ENCODE measurements around the gene FGFR3. TPM values are rescaled to one million over a fixed set of nuclear protein-coding genes. Genes with fewer than 3 reads are reported as not detected.
A peak's percentile ranks its signal among the peaks of the same experiment; 100 is the strongest.

FGFR3 gene
- total RNA-seq, 1 experiment from 2014 or later = 8.2 TPM

- H3K27ac ChIP-seq (ENCODE audit: low read length) = no peak overlapping the region
- TF ChIP-seq, protein P1, sequence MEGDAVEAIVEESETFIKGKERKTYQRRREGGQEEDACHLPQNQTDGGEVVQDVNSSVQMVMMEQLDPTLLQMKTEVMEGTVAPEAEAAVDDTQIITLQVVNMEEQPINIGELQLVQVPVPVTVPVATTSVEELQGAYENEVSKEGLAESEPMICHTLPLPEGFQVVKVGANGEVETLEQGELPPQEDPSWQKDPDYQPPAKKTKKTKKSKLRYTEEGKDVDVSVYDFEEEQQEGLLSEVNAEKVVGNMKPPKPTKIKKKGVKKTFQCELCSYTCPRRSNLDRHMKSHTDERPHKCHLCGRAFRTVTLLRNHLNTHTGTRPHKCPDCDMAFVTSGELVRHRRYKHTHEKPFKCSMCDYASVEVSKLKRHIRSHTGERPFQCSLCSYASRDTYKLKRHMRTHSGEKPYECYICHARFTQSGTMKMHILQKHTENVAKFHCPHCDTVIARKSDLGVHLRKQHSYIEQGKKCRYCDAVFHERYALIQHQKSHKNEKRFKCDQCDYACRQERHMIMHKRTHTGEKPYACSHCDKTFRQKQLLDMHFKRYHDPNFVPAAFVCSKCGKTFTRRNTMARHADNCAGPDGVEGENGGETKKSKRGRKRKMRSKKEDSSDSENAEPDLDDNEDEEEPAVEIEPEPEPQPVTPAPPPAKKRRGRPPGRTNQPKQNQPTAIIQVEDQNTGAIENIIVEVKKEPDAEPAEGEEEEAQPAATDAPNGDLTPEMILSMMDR (IDR thresholded peaks at IDR 0.05) = no peak
- TF ChIP-seq REST (IDR thresholded peaks at IDR 0.05; ENCODE audit: insufficient read depth in 1 of 2, low read depth in 2 of 2, low read length in 1 of 2) (no peak), TCF7L2 (IDR thresholded peaks at IDR 0.05; ENCODE audit: low read depth, low read length) (no peak), POLR2AphosphoS5 (IDR thresholded peaks at IDR 0.05; ENCODE audit: low read depth, low read length) (no peak), SIN3A (IDR thresholded peaks at IDR 0.05; ENCODE audit: borderline replicate concordance, insufficient read depth, low read depth, low read length) (no peak)
- H3K4me3 ChIP-seq (ENCODE audit: low read depth in 2 of 2, low read length in 2 of 2) = no peak overlapping the region
- no peak for ATAC-seq
- POLR2A ChIA-PET = no interaction called here
- intact Hi-C loops (cut with micrococcal nuclease; ENCODE audit: unreplicated experiment) = no loop called here
- in situ Hi-C loops (cut with HindIII; ENCODE audit: low pct_unique_long_range_greater_than_20kb, low sequenced_read_pairs) = no loop called here
- H3K4me1 ChIP-seq (ENCODE audit: control insufficient read depth, insufficient read depth, low read length) = peaks cover under 1% of the 10 kb centered on the region; the same call in 1 of the 2 replicates
- CTCF ChIA-PET = no interaction called here
- H3K9me3 ChIP-seq (ENCODE audit: control insufficient read depth, insufficient read depth, low read depth, low read length) = no peaks in the 10 kb centered on the region
- H3K36me3 ChIP-seq (ENCODE audit: control insufficient read depth, insufficient read depth, low read length) = no peaks in the 10 kb centered on the region; the same call in 1 of the 2 replicates
- DNase-seq (ENCODE audit: low read depth, low spot score) = no peak
- TSS peak; percentile 56 for BruUV-seq (replicated peaks)
- H3K27me3 ChIP-seq (ENCODE audit: control insufficient read depth, insufficient read depth, low read length) = no peaks in the 10 kb centered on the region
Measured at GRCh38 chr4:1846580-1846979, 53.5 kb downstream of the FGFR3 start.

- H3K9me3 ChIP-seq (ENCODE audit: control insufficient read depth, insufficient read depth, low read depth, low read length) = no peaks in the 10 kb centered on the region
- ATAC-seq (no peak), DNase-seq (ENCODE audit: low read depth, low spot score) (no peak)
- H3K27ac ChIP-seq (ENCODE audit: low read length) = no peak overlapping the region
- peaks cover 15% of the 10 kb centered on the region for H3K4me1 ChIP-seq (ENCODE audit: control insufficient read depth, insufficient read depth, low read length)
- ChIA-PET POLR2A (no interaction called here), CTCF (interaction anchor here (0.7 kb wide), 2 partner anchors 19 to 120 kb away, joined by 4 to 7 read pairs; no protein-coding TSS in a partner anchor)
- TF ChIP-seq SIN3A (IDR thresholded peaks at IDR 0.05; ENCODE audit: borderline replicate concordance, insufficient read depth, low read depth, low read length) (no peak), POLR2AphosphoS5 (IDR thresholded peaks at IDR 0.05; ENCODE audit: low read depth, low read length) (no peak), TCF7L2 (IDR thresholded peaks at IDR 0.05; ENCODE audit: low read depth, low read length) (no peak), REST (IDR thresholded peaks at IDR 0.05; ENCODE audit: insufficient read depth in 1 of 2, low read depth in 2 of 2, low read length in 1 of 2) (no peak)
- TF ChIP-seq, protein P1 (IDR thresholded peaks at IDR 0.05) = no peak
- in situ Hi-C loops (cut with HindIII; ENCODE audit: low pct_unique_long_range_greater_than_20kb, low sequenced_read_pairs) = no loop called here
- peaks cover 4% of the 10 kb centered on the region for H3K36me3 ChIP-seq (ENCODE audit: control insufficient read depth, insufficient read depth, low read length)
- H3K27me3 ChIP-seq (ENCODE audit: control insufficient read depth, insufficient read depth, low read length) = no peaks in the 10 kb centered on the region
- intact Hi-C loops (cut with micrococcal nuclease; ENCODE audit: unreplicated experiment) = no loop called here
- BruUV-seq (replicated peaks) = no TSS peak
- H3K4me3 ChIP-seq (ENCODE audit: low read depth in 2 of 2, low read length in 2 of 2) = no peak overlapping the region
Measured at GRCh38 chr4:1850276-1850675, 57.2 kb downstream of the FGFR3 start.
